KMS-11 (cell line): ENCODE data around the gene IFI27L2.
A peak's percentile ranks its signal among the peaks of the same experiment; 100 is the strongest.

Source experiments
- H2AFZ ChIP-seq: fragments of 200-600 bp; sonication (generic); 2 replicates; pipeline ENCODE4 v1.6.1; 2016; ENCODE audit warnings: antibody characterized with exemption, mixed run types, low read depth
- H3K27ac ChIP-seq: fragments of 200-600 bp; sonication (generic); 2 replicates; pipeline ENCODE4 v1.6.1; 2016; ENCODE audit warnings: mild to moderate bottlenecking, mixed run types
- H3K27me3 ChIP-seq: fragments of 200-600 bp; sonication (generic); 2 replicates; pipeline ENCODE4 v1.6.1; 2017; ENCODE audit warnings: mild to moderate bottlenecking, low read depth, mixed run types, moderate library complexity; ENCODE audit not compliant: insufficient read depth
- H3K36me3 ChIP-seq: fragments of 200-600 bp; sonication (generic); 2 replicates; pipeline ENCODE4 v1.6.1; 2017; ENCODE audit warnings: mild to moderate bottlenecking, mixed run types; ENCODE audit not compliant: insufficient read depth
- H3K4me1 ChIP-seq: fragments of 200-600 bp; sonication (generic); 2 replicates; pipeline ENCODE4 v1.6.1; 2016; ENCODE audit warnings: mild to moderate bottlenecking, low read depth, mixed run types; ENCODE audit not compliant: poor library complexity, severe bottlenecking
- H3K4me2 ChIP-seq: fragments of 200-600 bp; sonication (generic); 2 replicates; pipeline ENCODE4 v1.7.0; 2016; ENCODE audit warnings: mild to moderate bottlenecking, mixed run types
- H3K4me3 ChIP-seq: fragments of 200-600 bp; sonication (generic); IDR thresholded peaks from 2 replicates; pipeline ENCODE4 v1.6.1; 2017; ENCODE audit warnings: low read depth, low read length, mixed read lengths; ENCODE audit not compliant: insufficient read depth
- H3K79me2 ChIP-seq: fragments of 200-600 bp; sonication (generic); 2 replicates; pipeline ENCODE4 v1.6.1; 2016; ENCODE audit warnings: low read depth, mixed run types; ENCODE audit not compliant: insufficient read depth
- H3K9ac ChIP-seq: fragments of 200-600 bp; sonication (generic); 2 replicates; pipeline ENCODE4 v1.6.1; 2016; ENCODE audit warnings: mild to moderate bottlenecking, mixed run types
- H4K20me1 ChIP-seq: fragments of 200-600 bp; sonication (generic); 2 replicates; pipeline ENCODE4 v1.6.1; 2016; ENCODE audit warnings: mild to moderate bottlenecking, mixed run types; ENCODE audit not compliant: insufficient read depth
- CTCF ChIP-seq: fragments of 200-600 bp; sonication (generic); conservative IDR thresholded peaks from 2 replicates; pipeline ENCODE4 v1.6.1; 2017; ENCODE audit warnings: low read depth, mild to moderate bottlenecking, antibody characterized with exemption, low read length, moderate library complexity, mixed read lengths

IFI27L2 gene

DNA sequence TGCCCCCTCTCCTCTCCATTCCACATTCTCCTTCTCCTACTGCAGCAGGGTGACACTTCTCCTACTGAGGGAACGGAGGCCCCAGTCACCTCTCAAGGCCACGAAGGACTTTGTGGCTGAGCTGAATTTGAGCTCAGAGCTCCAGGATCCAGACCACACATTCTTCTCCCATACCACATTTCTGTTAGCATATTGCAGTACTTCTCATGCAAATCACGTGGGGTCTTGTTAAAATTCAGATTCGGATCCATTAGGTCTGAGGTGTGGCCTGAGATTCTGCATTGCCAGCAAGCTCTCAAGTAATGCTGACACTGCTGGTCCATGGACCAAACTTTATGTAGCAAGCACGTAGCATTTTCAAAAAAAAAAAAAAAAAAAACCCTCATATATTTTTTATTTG is 9.6 kb upstream of the IFI27L2 start:
- Histone ChIP-seq H3K27me3 (no peaks in the 10 kb centered on the region), H3K9ac (no peak overlapping the region), H3K36me3 (no peaks in the 10 kb centered on the region), H4K20me1 (no peaks in the 10 kb centered on the region), H3K27ac (no peak overlapping the region), H3K4me3 (no peak overlapping the region), H3K79me2 (no peaks in the 10 kb centered on the region), H3K4me2 (no peak overlapping the region), H2AFZ (no peak overlapping the region), H3K4me1 (peaks cover 5% of the 10 kb centered on the region)
- TF ChIP-seq CTCF: no peak

GRCh38 chr14:94138251-94138650 is 8.8 kb upstream of the IFI27L2 start:
- Histone ChIP-seq H3K36me3 (no peaks in the 10 kb centered on the region), H3K4me2 (no peak overlapping the region), H3K27ac (no peak overlapping the region), H3K27me3 (no peaks in the 10 kb centered on the region), H3K79me2 (no peaks in the 10 kb centered on the region), H3K9ac (no peak overlapping the region), H4K20me1 (no peaks in the 10 kb centered on the region), H3K4me1 (peaks cover 5% of the 10 kb centered on the region), H3K4me3 (no peak overlapping the region), H2AFZ (no peak overlapping the region)
- no peak for TF ChIP-seq CTCF

DNA sequence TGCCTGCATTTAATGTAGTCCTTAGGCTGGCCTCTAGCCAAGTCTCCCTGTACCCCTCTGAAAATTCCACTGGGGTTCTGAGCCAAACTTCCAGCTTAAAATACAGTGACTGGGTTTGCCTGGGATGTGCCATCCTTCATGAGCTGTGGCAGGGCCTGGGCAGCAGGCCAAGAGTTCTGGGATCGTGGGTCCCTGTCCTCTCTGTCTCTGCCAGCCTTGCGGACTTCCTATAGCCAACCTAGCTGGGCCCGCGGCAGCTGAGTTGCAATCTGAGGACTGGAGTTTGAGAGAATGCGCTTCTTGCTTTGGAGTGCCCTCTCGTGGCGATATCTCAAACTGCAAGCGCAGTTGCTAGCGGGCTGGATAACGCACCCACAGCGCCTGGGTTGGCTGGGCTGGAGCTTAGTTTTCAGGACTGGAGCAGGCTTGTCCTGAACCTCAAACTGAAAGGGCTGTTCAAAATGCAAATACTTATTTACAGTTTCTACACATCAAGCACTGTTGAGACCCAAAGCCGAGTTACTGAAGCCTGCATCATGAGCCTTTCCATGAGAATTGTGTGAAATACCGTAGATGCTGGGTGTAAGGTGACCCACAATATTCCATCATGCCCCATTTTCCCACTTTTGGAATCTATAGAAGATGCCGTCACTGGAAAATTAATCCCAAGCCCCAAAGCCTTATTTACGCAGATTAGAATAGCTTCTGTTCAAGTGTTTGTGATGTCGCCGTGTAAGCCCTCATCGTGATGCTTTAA is 7.3 kb upstream of the IFI27L2 start:
- H3K4me1 ChIP-seq: peaks cover 5% of the 10 kb centered on the region
- H3K79me2 ChIP-seq: no peaks in the 10 kb centered on the region
- no peak overlapping the region for H3K4me3 ChIP-seq
- H3K9ac ChIP-seq: no peak overlapping the region
- H3K4me2 ChIP-seq: peak overlapping the region; percentile 3; the same call in 1 of the 2 replicates
- H3K27me3 ChIP-seq: no peaks in the 10 kb centered on the region
- TF ChIP-seq CTCF: peak; percentile 90
- H4K20me1 ChIP-seq: no peaks in the 10 kb centered on the region
- H2AFZ ChIP-seq: peak overlapping the region; percentile 42; the same call in 1 of the 2 replicates
- H3K27ac ChIP-seq: no peak overlapping the region
- H3K36me3 ChIP-seq: no peaks in the 10 kb centered on the region

DNA sequence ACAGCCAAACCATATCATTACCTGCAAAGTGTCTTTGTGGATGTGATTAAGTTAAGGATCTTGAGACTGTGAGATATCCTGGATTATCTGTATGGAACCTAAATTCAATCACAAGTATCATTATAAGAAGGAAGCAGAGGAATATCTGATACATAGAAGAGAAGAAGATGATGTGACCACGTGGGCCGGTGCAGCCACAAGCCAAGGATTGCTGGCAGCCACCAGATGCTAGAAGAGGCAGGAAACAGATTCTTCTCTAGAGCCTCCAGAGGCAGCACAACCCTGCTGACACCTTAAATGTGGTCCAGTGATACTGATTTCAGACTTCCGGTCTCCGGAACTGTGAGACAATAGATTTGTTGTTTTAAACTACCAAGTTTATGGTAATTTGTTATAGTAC is 6.1 kb upstream of the IFI27L2 start:
- Histone ChIP-seq H3K9ac (no peak overlapping the region), H3K27ac (no peak overlapping the region), H2AFZ (no peak overlapping the region), H3K4me3 (no peak overlapping the region), H3K79me2 (no peaks in the 10 kb centered on the region), H4K20me1 (no peaks in the 10 kb centered on the region), H3K36me3 (no peaks in the 10 kb centered on the region), H3K4me2 (no peak overlapping the region), H3K27me3 (no peaks in the 10 kb centered on the region), H3K4me1 (peaks cover 6% of the 10 kb centered on the region)
- TF ChIP-seq CTCF: no peak
